SHP77 (cell line): ENCODE measurements around the gene MAPK9.

ENCODE experiments used
- DNase-seq, 2 experiments: peaks; one replicate each; lab custom pipeline; 2025; lab: John Stamatoyannopoulos, UW

The MAPK9 gene

GRCh38 chr5:180294913-180295555 lies 3.2 kb upstream of the MAPK9 start:
- DNase-seq: no peak

- DNase-seq: no peak
These were observed 2.5 kb upstream of the MAPK9 start for GRCh38 chr5:180294411-180294810.

DNA sequence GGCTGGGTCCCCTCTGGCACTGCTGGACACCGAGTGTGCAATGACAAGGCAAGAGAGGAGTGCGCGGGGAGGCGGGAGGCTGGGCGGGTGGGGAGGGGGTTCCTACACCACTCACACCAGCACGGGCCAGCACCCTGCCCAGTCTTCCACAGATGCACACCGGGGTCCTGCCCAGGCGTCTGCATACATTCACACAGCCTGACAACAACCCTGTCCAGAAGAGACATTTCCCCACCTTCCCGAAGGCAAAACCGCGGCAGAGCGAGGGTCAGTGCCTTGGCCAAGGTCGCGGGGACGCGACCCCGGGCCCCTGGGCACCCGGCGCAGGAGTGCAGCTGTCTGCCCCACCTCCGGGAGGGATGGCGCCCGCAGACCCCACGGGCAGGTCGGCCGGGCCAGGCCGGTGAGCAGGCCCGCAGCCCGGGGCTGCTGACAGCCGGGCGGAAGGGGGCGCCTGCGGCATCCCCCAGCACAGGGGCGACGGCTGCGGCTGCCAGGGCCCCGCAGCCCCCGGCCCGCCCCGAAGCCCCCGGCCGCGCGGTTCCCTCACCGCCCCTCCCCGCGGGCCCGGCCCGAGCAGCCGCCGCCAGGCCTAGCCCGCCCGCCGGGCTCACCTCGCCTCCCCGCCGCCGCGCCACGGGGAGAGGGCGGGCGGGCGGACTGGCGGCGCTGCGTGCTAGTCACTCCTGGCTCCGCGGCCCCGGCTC lies 496 bp downstream of the MAPK9 start:
- no peak for DNase-seq

DNA sequence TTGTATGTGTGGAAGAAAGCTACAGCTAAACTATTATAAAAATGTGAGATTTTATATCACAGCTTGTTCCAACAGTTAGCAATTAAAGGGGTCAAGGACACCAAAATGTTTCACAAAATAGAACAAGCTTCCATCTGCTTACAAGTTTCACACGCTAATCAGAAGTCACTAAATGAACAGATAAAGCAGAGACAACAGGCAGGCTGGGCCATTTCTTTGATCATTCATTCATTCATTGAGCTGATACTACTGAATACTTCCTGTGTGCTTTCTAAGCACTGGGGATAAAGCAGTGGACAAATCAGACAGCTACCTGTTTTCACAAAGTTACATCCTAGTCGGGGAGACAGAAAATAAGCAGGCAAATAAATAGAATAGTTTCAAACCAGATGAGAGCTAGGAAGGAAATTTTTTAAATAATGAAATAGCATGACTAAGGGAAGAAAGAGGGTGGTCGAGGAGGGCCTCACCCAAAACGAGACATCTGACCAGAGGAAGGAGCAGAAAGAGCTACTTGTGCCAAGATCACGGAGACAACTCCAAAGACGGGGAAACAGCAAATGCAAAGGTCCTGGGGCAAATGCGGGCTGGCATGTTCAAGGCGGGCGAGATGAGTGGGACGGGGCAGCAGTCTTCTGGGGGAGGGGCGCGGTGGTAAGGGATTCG lies 1.2 kb downstream of the MAPK9 start:
- no peak for DNase-seq

DNA sequence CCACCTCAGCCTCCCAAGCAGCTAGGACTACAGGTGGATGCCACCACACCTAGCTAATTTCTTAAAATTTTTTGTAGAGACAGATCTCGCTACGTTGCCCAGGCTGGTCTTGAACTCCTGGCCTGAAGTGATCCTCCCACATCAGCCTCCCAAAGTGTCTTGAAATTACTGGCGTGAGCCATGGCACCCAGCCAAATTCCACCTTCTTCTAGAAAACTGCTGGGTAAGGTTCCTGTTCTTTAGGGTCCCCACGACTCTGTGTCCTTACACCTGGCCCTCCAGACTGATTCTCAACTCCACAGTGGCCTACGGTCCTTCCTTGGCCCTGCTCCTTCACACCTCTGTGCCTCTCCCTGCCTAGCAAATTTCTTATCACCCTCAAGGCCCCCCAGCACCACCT lies 1.9 kb downstream of the MAPK9 start:
- DNase-seq: no peak

- no peak for DNase-seq
These were observed 2.5 kb downstream of the MAPK9 start for GRCh38 chr5:180289433-180289832.

DNA sequence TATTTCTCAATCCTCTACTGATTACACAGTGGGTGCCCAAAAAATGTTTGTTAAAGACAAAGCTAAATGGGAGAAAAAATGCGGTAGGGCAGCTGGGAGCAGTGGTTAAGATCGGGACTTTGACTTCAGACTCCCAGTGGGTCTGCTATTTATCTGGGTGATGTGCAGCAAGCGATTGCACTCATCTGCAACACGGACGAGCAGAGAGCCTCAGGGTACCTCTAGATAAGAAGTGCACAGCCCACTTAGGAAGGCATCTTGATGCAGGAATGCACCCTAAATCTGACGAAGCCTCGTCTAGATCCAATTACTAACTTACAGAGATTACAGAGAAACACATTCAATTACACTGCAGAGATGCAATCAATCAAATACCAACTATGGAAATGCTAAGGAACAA lies 4.0 kb downstream of the MAPK9 start:
- no peak for DNase-seq

DNA sequence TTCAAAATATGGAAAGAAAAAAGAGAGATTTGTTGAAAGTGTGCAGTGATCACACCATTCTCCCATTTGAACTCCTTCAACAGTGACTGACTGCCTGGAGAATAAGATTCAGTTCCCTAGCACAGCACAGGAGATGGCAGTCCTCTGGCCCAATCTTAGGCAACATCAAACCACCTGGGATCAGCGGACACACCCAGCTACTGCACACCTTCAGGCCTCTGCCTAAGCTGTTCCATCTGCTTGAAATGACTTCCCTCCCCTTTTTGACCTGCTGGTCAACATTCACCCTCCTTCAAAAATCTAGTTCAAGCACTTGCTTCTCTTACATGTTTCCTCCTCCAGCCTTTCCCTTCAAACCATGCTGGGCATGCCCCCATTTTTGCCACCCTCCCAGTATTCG lies 4.5 kb downstream of the MAPK9 start:
- no peak for DNase-seq

DNA sequence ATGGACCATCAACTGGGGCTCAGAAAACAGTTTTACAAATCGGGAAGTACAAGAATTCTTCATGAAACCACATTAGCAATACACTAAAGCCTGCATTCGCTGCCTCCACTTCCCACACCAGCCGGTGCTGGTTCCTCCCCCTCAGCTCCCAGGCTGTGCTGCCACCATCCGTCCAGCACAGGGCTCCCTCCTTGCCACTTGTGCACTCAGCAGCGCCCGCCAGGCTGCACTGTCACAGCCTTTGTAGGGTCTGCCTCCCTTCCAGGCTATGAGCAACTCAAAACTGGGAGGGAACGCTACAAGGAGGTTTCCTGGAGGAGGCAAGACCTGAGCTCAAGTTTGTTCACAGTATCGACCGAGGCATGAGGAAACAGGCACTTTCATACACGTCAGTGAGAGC lies 7.7 kb downstream of the MAPK9 start:
- no peak for DNase-seq

- DNase-seq: no peak
These were observed 8.8 kb downstream of the MAPK9 start for GRCh38 chr5:180283026-180283615.

GRCh38 chr5:180282281-180282680 lies 9.6 kb downstream of the MAPK9 start:
- DNase-seq: no peak

DNA sequence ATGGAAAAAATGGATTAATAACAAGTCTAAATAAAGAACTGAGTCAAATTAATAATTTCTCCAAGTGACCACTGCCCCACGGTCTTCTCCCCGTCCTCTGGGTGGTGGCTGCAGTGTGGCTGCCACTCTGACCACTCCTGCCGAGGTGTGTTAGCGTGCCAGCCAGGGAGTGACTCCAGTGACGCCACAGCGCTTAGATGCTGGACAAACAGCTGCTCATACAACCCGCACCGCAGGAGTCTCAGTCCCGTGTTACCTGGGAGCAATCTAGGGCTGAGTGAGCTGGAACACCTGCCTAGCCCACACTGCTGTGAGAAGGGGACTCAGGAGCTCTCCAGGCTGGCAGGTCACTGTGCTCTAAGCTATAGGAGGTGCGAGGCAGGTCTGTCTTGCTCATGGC lies 10.2 kb downstream of the MAPK9 start:
- no peak for DNase-seq

DNA sequence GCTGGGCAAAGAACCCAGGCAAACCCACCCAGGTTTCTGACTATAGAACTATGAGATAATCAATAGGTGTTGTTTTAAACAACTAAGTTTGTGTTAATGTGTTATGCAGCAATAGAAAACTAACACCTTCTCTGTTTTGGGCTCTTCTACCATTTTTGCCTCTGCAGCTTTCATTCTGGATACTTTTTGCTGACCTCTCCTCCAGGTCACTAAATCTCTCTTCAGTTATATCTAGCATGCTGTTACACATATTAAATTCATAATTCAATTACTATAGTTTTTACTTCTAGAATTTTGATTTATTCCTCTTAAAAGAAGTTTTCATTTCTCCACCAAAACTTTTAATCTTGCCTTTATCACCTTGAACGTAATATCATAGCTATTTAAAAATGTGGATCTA lies 17.2 kb downstream of the MAPK9 start:
- DNase-seq: no peak

DNA sequence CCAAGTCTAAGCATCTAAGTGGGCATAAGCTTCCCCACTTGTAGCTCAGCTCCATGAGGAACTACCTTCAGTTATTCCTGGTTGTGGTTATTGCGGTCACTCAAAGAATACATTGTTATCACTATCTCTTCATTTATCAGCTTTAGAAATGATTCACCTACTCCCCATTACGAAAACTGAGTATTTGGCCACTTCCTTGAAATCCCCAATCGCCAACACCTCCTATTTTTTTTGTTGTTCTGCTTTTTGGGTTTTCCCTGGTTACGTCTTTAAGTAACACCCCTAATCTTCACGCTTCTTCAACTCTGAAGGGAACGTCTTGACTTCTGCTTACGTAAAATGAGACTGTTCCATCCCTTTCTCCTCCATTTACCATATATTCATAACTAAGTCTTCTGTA lies 20.7 kb downstream of the MAPK9 start:
- no peak for DNase-seq

DNA sequence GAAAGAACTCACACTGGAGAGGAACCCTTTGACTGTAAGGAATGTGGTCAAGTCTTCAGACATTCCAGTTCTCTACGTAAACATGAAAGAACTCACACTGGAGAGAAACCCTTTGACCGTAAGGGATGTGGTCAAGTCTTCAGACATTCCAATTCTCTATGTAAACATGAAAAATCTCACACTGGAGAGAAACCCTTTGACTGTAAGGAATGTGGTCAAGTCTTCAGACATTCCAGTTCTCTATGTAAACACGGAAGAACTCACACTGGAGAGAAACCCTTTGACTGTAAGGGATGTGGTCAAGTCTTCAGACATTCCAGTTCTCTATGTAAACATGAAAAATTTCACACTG lies 32.6 kb downstream of the MAPK9 start:
- DNase-seq: no peak

DNA sequence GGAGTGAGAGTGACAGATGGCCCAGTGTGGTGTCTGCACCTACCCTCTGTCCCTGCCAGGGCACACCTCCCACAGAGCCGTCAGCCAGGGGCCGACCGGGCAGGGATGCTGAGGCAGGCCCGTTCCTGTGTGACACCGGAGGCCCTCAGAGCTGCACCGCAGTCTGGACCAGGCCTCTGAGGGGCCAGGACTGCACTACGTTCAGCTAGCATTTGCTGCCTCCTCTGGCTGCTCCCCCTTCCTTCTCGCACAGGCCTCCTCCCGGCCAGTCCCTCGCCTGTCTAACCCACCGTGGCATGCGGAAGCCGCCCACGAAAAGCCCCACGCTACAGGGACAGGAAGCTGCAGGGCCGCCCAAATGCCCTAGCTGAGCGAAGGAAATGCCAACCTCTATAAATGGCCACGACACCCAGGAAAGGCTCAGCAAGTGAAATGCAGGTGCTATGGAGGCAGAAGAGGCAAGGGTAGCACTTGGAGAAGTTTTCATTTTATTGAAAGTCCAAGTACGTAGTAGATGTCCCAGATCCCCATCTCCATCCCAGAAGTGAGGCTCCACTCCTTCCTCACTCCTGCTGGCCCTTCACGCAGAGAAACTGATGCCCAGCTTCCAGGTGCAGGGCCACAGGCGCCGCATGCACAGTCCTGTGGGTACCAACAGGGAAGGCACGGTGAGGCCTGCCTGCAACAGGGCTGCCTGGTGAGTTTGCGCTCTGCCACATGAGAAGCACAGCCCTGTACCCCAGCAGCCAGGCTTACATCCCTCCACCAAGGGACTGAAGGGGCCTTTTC lies 38.7 kb downstream of the MAPK9 start:
- no peak for DNase-seq

DNA sequence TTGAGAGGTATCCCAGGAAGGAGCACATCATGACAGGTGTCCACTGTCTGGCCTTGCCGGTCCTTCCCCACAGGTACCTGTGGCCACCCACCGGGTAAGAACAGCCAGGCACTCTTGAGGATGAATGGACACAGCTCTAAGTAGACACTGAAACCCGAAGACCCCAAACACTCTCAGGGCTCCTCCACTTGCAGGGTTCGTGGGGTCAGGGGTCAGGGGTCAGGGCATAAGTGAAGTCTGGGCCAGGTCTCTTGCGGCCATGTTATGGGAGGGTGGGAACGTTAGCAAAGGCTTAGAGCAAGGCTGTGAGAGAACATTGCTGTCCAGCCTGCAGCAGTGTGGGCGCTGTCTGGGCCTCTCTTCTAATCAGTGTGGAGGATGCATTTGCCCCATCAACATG lies 40.0 kb downstream of the MAPK9 start:
- DNase-seq: no peak

DNA sequence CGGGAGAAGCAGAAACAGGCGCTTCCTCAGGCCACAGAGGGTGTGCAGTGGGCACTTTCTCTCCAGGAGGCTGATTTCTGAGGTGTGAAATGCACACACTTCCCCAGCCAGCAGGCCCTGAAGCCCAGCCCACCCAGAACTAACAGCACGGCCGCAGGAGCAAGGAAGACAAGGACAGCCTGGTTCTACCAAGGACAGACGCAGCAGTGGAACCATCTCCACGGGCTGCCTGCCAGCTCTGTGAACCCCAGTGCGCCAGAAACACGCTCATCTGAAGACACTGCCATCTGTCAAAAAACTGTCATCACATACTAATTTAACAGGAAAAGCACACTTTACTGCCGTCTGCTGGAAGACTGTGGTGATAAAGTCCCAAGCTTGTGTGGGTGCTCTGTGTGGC lies 40.7 kb downstream of the MAPK9 start:
- DNase-seq: no peak

DNA sequence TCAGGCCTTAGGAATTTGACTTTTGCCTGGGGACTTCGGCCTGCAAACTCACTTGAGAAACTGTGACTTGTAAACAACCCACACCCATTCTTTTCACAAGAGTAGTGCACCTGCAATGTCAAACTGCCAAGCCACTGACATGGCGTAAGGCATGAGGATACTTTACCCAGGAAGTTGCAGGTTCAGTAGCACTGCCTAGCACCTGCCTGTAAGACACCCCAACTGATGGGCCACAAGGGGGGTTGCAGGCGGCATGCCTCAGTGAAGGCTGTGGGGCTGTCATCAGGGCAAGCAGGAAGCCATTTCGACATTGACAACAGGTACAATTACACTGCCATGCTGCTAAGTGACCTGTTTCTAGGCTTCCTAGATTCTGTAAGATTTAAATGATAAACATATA lies 41.6 kb downstream of the MAPK9 start:
- DNase-seq: no peak

GRCh38 chr5:180241600-180241999 lies 50.3 kb downstream of the MAPK9 start:
- no peak for DNase-seq

- no peak for DNase-seq
These were observed 53.3 kb downstream of the MAPK9 start for GRCh38 chr5:180238631-180239030.

GRCh38 chr5:180235846-180236245 lies 56.0 kb downstream of the MAPK9 start:
- no peak for DNase-seq
